Sigmoid colon (tissue), 4 donors: ENCODE data around the gene APOD.

Experiments used
- EP300 ChIP-seq, 4 donors: sonication (generic); formaldehyde crosslinking; IDR thresholded peaks; one replicate each; pipeline ENCODE4 v1.6.1; 2017; ENCODE audit warnings: antibody characterized with exemption in 4 of 4
- POLR2A ChIP-seq, 2 donors: fragments of 450-650 bp; IDR thresholded peaks; one replicate each; pipeline ENCODE4 v1.6.1; 2016; ENCODE audit warnings: antibody characterized with exemption in 2 of 2, mild to moderate bottlenecking in 2 of 2, moderate library complexity in 2 of 2
- POLR2AphosphoS5 ChIP-seq, 4 donors: sonication (generic); formaldehyde crosslinking; IDR thresholded peaks; one replicate each; pipeline ENCODE4 v1.6.1; 2017; ENCODE audit warnings: antibody characterized with exemption in 4 of 4
- TF ChIP-seq, protein P1 (sequence below), 4 experiments: fragments of 450-650 bp in 3 of 4; fragments of 200-600 bp in 1 of 4; IDR thresholded peaks; one replicate each; pipeline ENCODE4 v1.5.1; 2016 to 2019; ENCODE audit warnings: antibody characterized with exemption in 4 of 4, mild to moderate bottlenecking in 3 of 4, moderate library complexity in 2 of 4

DNA sequence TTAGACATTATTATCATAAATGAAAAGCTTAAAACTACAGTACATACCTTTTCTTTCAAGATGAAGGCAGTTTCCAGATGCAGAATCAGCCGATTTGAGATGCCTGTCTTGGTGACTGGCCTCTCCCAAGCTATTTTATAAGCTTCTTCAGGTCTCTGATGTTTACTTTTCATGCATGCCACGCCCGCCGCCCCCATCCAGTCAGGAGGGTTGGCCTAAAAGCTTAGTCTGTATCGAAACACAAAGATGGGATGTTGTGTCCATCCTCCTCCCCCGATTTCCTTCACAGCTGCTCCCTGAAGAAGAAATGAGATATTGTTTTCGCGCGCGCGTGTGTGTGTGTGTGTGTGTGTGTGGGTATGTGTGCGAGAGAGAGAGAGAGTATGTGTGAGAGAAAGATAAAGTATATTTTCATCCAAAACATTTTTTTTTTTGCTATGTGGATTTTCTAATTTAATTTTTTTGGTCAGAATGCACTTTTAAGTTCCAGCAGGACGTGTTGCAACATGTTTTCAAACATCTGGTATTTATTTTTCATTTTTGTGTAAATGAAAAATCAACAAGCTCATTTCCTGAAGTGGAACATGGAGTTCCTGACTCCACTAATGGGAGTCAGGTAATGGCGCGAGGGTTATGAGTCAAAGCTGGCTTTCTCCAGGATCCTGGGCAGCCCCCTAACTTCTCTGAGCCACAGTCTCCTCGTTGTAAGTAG is at the start of gene APOD:
- no peak for TF ChIP-seq POLR2A (IDR thresholded peaks at IDR 0.05)
- TF ChIP-seq, protein P1, sequence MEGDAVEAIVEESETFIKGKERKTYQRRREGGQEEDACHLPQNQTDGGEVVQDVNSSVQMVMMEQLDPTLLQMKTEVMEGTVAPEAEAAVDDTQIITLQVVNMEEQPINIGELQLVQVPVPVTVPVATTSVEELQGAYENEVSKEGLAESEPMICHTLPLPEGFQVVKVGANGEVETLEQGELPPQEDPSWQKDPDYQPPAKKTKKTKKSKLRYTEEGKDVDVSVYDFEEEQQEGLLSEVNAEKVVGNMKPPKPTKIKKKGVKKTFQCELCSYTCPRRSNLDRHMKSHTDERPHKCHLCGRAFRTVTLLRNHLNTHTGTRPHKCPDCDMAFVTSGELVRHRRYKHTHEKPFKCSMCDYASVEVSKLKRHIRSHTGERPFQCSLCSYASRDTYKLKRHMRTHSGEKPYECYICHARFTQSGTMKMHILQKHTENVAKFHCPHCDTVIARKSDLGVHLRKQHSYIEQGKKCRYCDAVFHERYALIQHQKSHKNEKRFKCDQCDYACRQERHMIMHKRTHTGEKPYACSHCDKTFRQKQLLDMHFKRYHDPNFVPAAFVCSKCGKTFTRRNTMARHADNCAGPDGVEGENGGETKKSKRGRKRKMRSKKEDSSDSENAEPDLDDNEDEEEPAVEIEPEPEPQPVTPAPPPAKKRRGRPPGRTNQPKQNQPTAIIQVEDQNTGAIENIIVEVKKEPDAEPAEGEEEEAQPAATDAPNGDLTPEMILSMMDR (IDR thresholded peaks at IDR 0.05): no peak
- no peak for TF ChIP-seq POLR2AphosphoS5 (IDR thresholded peaks at IDR 0.05)
- no peak for TF ChIP-seq EP300 (IDR thresholded peaks at IDR 0.05)
